Measurements from ENCODE around the gene ITSN1.
A peak's percentile ranks its signal among the peaks of the same experiment; 100 is the strongest.
"Not testable (repeated sequence)": the region's sequence is repeated elsewhere in the genome, so short reads cannot be mapped to it uniquely, and the experiment has no call there.

Gene ITSN1

GRCh38 chr21:33863191-33863590 is 220.9 kb downstream of the ITSN1 start:
- not testable (repeated sequence) for DNase-seq (ENCODE audit: low spot score)

- no peak for DNase-seq (ENCODE audit: low spot score)
Measured at GRCh38 chr21:33864150-33864549, 221.8 kb downstream of the ITSN1 start.

GRCh38 chr21:33865176-33865575 is 222.9 kb downstream of the ITSN1 start:
- no peak for DNase-seq (ENCODE audit: low spot score)

GRCh38 chr21:33865996-33866575 is 223.8 kb downstream of the ITSN1 start:
- DNase-seq (ENCODE audit: low spot score): no peak

- DNase-seq (ENCODE audit: low spot score): peak; percentile 89
Measured at GRCh38 chr21:33866826-33867225, 224.5 kb downstream of the ITSN1 start.

- not testable (repeated sequence) for DNase-seq (ENCODE audit: low spot score)
Measured at GRCh38 chr21:33867868-33868267, 225.6 kb downstream of the ITSN1 start.

- no peak for DNase-seq (ENCODE audit: low spot score)
Measured at GRCh38 chr21:33869873-33870272, 227.6 kb downstream of the ITSN1 start.

- no peak for DNase-seq (ENCODE audit: low spot score)
Measured at GRCh38 chr21:33870768-33871167, 228.5 kb downstream of the ITSN1 start.

GRCh38 chr21:33871171-33871570 is 228.9 kb downstream of the ITSN1 start:
- peak; percentile 65 for DNase-seq (ENCODE audit: low spot score)

GRCh38 chr21:33872881-33873515 is 230.7 kb downstream of the ITSN1 start:
- no peak for DNase-seq (ENCODE audit: low spot score)

GRCh38 chr21:33874161-33874560 is 231.9 kb downstream of the ITSN1 start:
- no peak for DNase-seq (ENCODE audit: low spot score)

GRCh38 chr21:33875026-33875695 is 232.9 kb downstream of the ITSN1 start:
- DNase-seq (ENCODE audit: low spot score): no peak

GRCh38 chr21:33878824-33879223 is 236.5 kb downstream of the ITSN1 start:
- no peak for DNase-seq (ENCODE audit: low spot score)

GRCh38 chr21:33880626-33881025 is 238.3 kb downstream of the ITSN1 start:
- no peak for DNase-seq (ENCODE audit: low spot score)

GRCh38 chr21:33881689-33882440 is 239.6 kb downstream of the ITSN1 start:
- DNase-seq (ENCODE audit: low spot score): no peak

GRCh38 chr21:33883118-33883517 is 240.8 kb downstream of the ITSN1 start:
- no peak for DNase-seq (ENCODE audit: low spot score)

- DNase-seq (ENCODE audit: low spot score): peak; percentile 78
Measured at GRCh38 chr21:33884376-33885171, 242.3 kb downstream of the ITSN1 start.

- DNase-seq (ENCODE audit: low spot score): no peak
Measured at GRCh38 chr21:33885172-33885514, 242.8 kb downstream of the ITSN1 start.

- DNase-seq (ENCODE audit: low spot score): no peak
Measured at GRCh38 chr21:33886321-33886720, 244.0 kb downstream of the ITSN1 start.

- DNase-seq (ENCODE audit: low spot score): no peak
Measured at GRCh38 chr21:33890187-33890586, 247.9 kb downstream of the ITSN1 start.

GRCh38 chr21:33892853-33893252 is 250.6 kb downstream of the ITSN1 start:
- no peak for DNase-seq (ENCODE audit: low spot score)

- DNase-seq (ENCODE audit: low spot score): no peak
Measured at GRCh38 chr21:33893917-33894316, 251.6 kb downstream of the ITSN1 start.

All from AG20443 (cell line).